Measurements from ENCODE around the gene DDX20.
"Not testable (repeated sequence)": the region's sequence is repeated elsewhere in the genome, so short reads cannot be mapped to it uniquely, and the experiment has no call there.

Gene DDX20

DNA sequence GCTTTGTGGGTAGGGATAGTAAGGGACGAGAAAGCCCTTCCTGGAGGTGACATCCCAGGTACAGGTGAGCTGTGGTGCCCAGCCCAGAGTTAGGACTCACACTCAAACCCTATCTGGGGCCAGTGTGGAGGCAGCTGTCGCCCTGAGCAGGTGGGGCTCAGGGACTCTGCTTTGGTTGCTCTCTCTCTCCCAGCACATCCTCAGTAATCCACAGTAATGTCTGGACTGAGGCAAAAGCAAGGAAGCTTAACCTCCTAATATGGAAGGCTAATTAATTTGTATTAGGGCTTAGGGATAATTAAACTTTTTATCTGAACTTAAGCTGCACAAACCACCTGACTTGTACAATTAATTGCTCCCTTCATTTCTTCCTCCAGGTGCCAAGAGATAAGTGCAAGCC is 38.2 kb downstream of the DDX20 start:
- DNase-seq = no peak

DNA sequence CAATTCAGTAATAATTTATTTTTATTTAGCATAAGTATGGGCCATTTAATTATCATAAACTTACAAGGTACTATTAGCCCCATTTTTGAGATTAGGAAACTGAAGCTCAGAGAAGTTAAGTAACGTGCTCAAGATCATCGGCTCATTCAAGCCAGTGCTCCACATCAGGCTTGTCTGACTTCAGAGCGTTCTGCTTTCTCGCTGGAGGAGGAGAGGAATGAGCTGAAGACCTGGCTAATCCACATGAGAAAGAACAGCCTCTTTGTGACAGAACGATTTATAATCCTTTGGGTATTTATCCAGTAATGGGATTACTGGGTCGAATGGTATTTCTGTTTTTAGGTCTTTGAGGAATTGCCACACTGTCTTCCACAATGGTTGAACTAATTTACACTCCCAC is 39.7 kb downstream of the DDX20 start:
- no peak for DNase-seq

DNA sequence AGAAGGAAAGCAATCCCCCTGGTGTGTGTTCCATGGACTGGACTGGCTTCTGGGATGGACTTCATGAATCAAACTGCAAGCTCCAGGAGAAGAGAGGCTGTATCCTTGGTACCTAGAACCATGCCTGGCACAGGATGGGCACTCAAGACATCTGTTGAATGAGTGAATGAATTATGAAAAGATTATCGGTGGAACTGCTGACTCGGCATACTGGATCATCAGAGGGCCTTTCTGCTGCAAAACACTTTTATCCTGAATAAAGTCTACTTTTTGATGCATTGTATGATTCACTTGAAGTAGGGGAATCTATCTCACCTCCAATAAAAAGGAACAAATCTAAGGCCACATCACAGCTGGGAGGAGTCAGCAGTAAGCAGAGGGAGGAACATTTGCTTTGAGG is 42.9 kb downstream of the DDX20 start:
- DNase-seq = no peak

DNA sequence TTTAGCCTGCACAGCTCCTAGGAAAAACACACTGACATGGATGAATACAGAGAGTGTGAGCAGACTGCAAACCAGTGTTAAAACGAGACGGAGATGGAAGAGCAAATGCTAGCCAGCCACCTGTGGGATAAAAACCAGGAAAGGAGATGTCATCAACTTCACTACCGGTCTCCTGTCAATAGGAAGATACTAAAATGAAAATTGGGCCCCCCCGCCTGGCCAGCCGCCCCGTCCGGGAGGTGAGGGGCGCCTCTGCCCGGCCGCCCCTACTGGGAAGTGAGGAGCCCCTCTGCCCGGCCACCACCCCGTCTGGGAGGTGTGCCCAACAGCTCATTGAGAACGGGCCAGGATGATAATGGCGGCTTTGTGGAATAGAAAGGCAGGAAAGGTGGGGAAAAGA is 44.0 kb downstream of the DDX20 start:
- not testable (repeated sequence) for DNase-seq

DNA sequence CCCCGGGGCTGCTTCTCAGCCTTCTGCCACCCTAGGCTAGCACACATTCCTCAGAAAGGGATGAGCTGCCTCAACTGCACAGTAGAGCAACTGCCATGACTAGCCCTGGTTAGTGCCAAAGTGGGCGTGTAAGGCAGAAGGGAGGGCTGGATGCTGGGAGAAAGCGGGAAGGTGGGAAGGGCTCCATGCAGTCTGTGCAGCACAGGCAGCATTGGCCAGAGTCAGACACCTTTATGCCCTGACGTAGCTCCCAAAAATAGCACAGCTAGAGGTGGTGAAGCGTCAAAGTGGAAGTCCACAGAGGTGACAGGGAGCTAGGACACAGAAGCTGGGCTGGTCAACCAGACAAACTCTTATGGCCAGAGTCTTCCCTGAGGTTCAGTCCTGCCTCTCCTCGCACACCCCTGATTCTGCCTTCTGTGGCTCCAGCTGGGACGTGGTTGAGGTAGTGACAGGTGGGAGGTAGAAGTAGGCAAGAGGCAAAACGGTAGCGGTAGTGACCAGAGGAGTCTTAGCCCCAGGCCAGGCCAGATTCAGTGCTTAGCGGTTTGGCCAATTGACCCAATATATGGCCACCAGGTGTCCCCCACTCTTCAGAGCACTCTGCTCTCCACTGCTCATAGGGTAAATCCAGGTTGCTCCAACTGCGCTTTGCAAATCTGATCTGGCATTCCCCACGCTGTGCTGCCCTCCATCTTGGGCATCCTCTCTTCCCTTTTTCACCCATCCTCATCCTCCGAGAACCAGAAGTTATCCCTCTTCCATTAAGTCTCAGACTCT is 45.6 kb downstream of the DDX20 start:
- DNase-seq = no peak

DNA sequence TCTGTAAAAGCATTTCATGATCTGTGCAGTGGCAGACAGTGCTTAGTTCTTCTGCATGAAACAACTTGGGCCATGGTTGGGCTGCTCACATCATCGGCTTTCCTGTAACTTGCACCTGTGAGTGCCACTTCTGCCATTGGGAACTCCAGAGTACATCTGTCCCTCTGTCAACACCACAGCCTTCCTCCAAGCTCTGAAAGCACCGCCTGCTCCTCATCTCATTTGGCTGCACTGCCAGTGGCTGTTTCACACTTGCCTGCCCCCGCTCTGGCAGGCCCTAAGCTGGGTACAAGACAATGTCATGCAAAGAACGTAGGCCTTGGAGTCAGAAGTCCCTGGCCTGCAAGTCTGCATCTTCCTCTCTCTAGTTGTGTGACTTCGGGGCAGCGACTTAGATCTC is 46.4 kb downstream of the DDX20 start:
- no peak for DNase-seq

DNA sequence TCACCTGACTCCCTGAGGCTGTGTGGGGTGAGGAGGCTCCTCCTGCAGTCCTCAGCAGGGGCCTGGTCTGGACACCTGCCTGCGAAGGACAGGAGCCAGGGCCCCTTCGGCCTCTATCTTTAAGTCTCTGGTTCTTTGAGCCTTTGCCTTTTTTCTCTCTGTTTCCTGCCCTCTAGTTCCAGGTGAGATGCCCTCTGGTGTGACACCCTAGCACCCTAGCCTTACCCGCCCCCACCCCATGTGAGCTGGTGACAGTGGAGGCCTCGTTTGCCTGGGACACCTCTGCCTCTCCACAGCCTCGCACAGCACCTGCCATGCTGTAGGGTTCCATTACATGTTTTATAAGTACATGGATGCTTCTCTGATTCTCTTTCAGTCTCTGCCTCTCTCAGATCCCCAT is 47.3 kb downstream of the DDX20 start:
- no peak for DNase-seq

DNA sequence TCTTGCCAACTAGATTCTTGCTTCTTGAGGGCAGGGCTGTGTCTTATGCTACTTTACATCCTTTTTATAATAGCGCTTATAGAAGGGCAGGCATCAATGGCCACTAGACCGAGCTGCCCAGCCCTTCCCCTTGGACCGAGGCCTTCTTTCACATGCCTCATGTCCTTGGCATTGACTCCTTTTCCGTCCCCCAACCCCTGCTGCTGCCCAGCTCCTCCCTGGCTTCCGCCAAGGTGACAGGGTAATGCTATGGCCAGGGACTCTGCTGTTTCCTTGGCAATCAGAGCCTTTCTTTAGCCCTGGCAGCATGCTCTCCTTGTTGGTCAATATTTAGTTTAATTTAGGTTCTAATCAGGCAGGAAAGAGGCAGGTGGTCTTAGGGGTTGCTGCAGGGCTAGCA is 48.2 kb downstream of the DDX20 start:
- no peak for DNase-seq

DNA sequence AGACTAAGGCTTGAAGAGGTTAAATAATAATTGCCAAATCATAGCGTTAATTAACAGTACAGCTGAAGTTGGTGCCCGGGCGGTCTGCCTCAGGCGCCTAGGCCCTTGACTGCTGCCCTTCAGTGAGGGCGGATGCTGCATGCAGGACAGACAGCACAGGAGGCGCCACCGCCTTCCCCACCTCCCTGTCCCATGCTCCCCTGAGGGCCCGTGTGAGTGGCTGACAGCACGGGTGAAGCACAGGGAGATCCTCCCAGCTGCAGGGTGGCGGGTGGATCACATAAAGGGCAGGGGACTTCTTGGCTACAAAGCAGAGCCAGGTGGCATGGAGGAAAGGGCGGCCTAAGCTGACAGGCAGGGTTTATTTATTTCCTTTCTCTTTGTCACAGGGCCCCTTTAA is 49.1 kb downstream of the DDX20 start:
- no peak for DNase-seq

DNA sequence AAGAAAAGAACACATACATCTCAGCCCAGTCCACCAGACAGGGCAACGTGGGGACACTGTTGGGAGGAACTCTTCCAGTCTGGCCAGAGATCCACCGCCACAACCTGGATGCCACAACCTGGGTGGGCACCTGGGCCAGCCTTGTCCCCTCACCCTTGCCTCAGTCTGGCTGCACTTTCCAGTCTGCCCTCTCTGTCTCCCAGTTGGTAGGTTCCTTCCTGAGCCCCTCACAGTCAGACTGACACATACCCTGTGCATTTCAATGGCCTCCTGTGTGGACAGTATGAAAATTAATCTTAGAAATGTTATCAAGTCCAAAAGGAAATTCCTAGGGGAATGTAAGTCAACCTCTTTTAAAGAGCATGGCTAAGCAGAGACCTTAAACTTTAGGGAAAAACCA is 49.5 kb downstream of the DDX20 start:
- no peak for DNase-seq

DNA sequence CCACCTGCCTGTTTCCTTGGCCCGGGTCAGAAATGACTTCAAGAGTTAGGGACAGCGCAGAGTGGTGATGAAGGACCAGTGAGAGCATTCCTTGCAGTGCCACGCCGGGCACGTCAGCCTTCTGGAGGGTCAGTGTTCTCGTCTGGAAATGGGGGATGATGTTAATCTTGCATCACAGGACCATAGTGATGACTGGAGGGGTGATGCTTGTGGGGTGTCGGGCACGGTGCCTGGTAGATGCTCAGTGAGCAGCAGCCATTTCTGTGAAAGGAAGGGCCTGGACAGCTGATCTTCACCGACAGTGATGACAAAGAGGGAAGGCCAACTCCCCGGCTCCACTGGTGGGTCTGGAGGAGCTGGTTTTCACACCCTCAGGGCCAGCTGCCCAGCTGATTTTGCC is 56.2 kb downstream of the DDX20 start:
- no peak for DNase-seq

DNA sequence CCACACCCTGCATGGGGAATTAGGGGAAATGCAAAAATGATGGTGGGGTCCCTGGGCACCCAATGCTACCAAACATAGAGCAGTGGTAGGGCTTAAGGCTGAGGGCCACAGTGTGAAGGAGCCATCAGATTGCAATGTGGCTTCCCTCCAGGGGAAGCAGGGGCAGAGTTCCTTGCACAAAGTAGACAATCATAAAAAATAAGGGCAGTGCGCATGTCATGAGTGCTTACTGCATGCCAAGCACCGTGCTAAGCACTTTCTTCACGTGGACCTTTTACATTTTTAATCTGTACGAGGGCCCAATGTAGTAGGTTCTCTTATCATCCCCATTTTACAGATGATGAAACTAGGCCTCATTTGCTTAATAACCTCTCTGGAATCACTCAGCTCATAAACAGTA is 56.6 kb downstream of the DDX20 start:
- DNase-seq = no peak

DNA sequence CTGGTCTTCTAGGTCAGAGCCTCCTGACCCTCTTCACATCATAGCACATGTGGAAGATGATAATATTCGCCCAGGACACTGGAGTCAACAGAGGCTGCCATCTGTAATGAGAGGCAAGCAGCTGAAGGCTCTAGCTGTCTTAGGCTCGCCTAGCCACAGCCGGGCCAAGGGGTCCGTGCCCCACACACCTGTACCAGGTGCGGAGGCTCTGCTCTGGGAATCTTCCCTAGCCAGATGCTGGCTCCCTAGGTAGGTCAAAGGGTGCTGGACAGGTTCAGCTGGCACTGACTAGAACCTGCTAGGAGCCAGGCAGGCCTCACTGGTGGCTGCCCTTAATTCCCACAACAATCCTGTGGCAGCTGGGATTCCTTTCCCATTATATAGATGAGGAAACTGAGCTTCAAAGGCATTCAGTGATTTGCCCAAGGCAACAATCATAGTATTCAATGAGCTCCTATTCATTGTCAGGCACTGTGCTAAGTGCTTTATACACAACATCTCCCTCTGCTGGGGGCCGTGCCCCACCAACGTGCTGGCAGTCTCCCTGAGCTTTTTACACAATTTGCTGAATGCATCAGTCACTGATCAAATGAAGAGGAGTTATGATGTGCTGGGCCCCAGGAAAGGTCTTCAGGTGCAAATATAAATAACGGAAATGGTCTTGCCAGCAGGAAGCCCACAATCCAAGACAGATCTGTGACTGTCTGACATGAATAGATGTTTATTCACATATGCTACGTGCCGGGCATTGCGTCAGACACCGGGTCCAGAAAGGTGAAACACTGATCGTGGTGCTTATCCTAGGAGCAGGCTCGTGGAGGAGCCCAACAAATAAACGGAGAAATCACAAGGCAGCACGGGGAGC is 58.0 kb downstream of the DDX20 start:
- no peak for DNase-seq

DNA sequence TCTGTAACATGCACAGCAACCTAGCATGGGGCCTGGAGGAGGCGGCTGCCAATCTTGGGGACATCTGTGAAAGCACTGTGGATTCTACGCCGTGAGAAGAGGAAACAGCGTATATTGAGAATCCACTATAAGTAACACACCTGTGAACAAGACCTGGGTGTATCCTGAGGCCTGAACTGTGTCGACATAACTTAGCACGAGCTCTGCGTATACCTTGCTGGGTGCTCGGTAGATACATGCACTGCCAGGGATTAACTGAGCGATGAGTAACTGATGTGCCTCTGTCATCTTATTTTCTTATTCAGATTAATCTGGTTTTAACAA is 58.6 kb downstream of the DDX20 start:
- no peak for DNase-seq

DNA sequence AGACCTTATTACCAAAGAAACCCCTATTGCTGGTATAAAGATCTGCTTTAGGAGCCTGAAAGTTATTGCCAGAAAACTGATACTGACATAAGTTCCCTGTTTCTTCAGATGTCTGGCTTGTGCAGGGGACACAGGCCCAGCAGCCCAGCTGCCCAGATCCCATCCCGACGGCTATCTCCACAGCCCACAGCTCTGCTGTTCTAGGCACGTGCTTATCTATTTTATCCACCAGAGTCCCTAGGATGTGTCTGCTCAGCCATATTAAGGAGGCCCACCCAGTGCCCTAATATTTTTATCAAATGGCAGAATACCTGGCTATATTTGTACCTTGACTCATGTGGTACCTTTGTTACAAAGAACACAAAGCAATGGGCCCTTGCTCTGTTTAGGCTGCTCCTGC is 58.9 kb downstream of the DDX20 start:
- DNase-seq = no peak
